Measurements from ENCODE around the gene PCSK5.
"Not testable (repeated sequence)": the region's sequence is repeated elsewhere in the genome, so short reads cannot be mapped to it uniquely, and the experiment has no call there.

PCSK5 gene

DNA sequence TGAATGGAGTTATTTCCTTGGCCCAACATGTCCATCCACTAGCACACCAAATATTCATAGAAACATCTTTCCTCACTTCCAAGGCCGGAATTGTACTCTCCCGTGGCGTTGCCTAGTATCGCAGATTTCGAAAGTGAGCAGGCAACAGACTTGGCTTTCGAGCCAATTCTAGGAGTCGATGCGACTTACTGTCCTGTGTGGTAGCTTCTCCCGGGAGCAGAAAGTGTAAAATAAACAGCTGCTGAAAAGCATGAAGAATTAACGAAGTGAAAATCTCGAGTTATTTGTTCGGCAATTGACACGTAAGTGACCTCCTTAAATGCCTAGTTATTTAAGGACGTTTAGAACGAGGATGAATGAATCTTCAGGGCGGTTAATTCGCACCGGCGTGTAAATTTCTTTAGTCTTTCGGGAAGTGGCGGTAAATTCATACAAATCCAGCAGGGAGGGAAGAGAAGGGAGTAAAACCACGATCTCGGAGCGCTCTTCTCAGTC, 449 bp upstream of the PCSK5 start:
- no peak for DNase-seq (ENCODE audit: low read depth in 3 of 3)

DNA sequence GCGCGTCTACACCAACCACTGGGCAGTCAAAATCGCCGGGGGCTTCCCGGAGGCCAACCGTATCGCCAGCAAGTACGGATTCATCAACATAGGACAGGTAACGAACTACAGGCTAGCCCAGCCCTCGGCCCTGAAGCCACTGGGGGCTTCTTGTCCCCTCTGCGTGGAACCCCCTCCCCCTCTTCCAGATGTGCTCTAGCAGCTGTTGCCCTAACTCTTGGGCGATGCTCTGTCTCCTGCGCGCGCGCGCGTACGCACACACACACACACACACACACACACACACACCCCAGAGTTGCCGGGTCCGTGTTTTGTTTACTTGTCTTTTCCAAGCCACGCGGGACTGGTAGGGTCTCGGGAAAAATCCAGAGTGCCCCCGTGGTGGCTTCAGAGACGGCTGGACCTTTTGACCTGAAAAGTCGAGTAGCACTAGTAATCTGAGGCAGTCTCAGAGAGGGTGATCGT, 836 bp downstream of the PCSK5 start:
- no peak for DNase-seq (ENCODE audit: low read depth in 3 of 3)

DNA sequence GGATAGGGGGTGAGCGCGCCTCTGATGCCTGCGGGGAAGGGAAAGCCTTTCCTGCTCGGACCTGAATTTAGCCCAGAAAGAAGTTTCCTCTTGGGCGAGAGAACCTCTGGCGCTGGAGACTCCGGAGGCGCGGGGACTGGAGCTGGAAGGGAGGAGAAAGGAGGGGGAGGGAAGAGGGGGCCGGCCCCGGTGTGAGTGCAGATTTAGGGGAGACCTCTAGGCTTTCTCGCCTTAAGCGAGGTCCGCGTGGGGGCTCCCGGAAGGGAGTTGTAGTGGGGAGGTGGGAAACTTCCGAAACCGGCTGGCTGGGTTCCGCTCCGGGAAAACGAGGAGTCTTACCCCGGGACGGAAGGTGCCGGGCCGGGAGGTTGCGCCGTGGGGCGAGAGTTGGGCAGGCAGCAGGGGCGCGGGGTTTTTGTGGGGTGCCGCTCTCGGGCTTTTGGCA, 1.3 kb downstream of the PCSK5 start:
- peak in 1 of 3 experiments; percentile 5 for DNase-seq (ENCODE audit: low read depth in 3 of 3)

DNA sequence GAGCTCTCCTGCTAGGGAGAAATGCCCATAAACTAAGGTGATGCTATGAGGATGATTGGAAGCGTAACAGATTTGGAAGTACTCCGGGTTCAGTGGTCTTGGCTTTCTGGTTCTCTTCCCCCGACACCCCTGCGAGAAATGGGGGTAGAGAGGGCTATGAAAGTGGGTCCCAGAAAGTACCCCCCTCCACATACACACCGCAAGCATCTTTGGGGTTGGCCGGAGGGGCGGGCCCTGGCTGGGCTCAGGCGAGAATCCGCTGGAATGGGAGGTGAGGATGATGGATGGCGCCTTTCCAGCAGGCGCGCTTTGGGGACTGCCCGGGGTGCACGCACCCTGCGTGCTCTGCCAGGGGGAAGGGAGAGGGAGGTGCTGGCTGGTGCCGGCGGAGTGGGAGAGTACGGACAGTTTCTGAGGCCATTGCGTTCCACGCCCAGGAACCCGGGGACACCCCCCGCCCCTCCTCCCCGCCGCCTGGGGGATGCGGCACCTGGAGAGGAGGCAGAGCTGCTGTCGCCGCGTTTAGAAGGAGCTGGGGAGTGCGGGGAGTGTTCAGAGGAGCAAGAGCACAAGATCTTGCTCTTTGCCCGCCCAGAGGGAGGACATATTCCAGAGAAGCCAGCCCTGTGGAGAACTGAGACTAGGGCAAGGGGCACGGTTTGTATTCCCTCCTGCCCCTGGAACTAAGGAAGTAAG, 1.9 kb downstream of the PCSK5 start:
- peak in 1 of 3 experiments; percentile 1 for DNase-seq (ENCODE audit: low read depth in 3 of 3)

DNA sequence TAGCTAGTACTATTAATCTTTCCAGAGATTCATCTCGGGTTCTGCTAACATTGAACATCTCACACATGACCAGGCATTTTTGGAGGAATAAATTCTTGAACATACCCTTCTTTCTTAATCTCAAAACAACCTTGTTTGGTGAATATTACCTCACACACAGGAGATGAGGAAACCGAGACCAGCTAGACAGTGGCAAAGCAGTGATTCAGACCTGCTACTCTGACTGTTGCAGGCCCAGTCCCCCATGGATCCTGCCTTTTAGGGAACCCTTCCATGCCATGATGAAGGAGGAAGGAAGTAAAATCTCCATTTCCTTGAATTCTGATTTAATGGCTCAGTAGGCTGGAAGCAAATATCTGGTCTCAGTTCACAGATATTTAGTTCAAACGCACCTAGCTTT, 2.6 kb downstream of the PCSK5 start:
- no peak for DNase-seq (ENCODE audit: low read depth in 3 of 3)

DNA sequence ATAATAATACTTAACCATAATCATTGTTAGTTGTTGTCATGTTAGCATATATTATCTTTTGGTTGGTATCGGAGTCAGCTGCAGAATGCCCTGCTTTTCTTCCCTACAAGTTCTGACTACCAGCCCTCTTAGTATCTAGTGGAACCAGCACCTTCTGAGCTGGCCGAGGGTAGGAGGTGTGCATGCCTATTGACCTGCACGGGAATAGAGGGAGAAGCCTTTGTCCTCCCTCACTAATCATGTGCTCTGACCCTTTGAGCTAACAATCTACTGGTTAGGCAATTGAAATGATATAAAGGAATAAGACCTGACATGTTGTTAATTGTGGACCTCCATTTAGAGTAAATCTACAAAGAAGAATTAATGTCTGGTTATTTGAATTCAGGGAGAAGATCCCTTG, 4.1 kb downstream of the PCSK5 start:
- DNase-seq (ENCODE audit: low read depth in 3 of 3), result no peak

DNA sequence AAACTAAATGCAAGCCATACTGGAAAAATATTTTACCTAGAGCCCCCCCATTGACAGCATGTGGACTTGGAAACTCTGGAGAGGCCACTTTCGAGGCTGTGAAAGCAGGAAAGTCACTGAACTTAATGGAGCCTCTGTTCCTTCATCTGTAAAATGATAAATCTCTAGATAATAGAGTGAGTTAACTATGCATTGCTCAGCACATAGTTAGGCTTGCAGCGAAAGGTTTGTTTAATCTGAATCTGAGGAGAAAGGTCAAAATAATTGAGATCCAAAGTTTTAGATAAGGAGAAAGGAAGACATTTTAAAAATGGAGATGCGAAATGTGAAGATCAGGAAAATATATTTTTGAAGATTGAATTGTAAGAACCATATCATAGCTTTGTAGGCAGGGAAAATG, 4.6 kb downstream of the PCSK5 start:
- no peak for DNase-seq (ENCODE audit: low read depth in 3 of 3)

DNA sequence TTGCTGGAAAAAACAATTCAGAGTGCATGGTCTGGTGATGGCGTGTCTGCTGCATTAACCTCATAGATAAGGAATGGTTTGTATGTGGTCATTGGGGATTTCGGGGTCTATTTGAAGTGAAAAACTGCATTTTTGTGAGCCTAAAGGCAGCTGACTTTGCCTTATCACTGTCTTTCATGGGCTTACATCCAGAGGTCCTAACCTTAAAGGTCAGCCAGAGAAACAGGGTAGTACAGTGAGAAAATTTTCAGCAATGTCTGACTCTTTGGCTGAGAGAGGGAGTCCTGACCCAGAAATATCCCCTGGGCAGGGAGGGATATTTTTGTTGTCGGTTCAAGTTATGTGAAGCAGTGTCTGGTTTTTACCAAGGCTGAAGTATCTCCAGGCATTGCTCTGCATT, 5.7 kb downstream of the PCSK5 start:
- DNase-seq (ENCODE audit: low read depth in 3 of 3), result no peak

DNA sequence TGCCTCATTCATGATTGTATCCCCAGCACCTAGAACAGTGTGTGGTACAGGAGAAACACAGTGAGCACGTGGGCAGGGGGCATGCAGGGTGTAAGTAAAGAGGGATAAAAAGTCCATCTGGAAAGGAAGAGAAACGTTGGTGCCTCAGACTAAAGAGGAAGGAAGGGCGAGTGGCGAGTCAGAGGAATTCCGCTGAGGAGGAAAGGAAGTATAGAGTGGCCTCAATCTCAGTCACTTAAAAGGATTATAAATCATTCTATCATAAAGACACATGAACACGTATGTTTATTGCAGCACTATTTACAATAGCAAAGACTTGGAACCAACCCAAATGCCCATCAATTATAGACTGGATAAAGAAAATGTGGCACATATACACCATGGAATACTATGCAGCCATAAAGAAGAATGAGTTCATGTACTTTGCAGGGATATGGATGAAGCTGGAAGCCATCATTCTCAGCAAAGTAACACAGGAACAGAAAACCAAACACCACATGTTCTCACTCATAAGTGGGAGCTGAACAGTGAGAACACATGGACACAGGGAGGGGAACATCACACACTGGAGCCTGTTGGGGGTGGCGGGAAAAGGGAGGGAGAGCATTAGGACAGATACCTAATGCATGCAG, 10.5 kb downstream of the PCSK5 start:
- not testable (repeated sequence) for DNase-seq (ENCODE audit: low read depth in 3 of 3)

DNA sequence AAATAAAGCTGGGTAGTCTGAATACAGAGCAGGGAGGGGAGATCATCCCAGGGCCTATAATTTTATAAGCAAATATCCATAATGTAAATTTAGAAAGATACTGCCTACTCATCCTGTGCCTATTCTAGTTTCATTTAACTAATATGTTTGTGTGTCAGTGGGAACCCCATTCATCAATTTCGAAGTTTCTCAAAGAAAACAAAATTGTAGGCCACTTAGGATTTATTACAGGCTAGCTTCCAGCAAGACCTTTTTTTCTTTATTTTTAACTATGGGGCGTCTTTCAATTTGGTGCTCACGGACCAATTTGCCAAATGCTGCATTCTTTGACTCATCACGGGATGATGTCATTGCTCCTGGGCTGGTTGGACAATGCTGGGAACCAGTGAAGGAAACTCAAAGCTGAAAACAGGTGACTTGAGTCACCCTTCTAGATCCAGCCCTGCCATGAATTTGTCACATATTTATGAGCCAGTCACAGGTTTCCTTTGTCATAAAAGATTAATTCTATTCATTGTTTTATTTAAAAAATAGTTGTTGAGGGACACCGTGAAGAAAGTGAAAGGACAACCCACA, 13.4 kb downstream of the PCSK5 start:
- DNase-seq (ENCODE audit: low read depth in 3 of 3), result no peak

DNA sequence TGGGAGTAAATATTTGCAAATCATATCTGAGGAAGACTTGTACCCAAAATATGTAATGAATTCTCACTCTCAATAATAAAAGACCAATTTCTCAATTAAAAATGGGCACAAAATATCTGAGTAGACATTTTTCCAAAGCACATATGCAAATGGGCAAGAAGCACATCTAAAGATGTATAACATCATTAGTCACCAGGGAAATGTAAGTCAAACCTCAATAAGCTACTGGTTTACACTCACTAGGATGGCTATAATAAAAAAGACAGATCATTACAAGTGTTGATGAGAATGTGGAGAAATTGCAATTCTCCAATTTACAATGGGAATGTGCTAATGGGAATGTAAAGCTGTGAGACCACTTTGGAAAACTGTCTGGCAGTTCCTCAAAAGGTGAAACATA, 13.9 kb downstream of the PCSK5 start:
- DNase-seq (ENCODE audit: low read depth in 3 of 3), result no peak

DNA sequence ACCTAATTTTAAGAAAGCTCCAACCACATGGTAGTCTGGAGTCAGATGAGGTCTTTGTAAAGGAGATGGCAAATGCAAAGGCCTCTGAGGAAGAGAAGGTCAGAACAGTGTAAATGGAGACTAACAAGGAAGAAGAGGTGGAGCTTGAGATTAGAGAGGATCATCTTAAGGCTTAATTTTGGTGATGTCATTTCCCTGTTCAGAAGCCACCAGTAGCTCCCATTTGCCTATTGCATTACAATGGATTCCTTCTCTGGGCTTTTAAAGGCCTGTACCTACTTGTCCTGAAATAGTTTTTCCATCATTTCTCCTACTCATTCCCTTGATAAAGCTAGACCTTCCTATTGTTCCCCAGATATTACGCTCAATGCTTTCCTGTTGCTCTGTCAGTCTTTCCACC, 16.1 kb downstream of the PCSK5 start:
- no peak for DNase-seq (ENCODE audit: low read depth in 3 of 3)

DNA sequence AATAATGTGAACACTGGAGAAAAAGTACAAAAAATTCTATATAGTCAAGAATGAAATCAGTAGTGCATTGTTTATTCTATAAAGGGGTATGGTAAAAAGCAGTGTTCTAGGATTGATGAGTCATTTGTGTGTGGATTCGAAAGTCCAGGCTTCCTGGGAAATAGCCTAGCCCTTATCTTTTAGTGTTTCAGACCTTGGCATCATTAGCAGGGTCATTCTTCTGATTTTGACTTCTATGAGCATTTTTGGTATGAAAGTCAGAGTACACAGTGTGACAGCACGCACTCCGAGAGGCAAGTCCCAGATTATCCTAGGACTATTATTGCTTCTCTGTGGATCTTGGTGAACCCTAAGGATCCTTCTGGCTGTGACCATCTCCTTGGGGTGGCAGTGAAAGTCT, 16.9 kb downstream of the PCSK5 start:
- DNase-seq (ENCODE audit: low read depth in 3 of 3), result no peak

DNA sequence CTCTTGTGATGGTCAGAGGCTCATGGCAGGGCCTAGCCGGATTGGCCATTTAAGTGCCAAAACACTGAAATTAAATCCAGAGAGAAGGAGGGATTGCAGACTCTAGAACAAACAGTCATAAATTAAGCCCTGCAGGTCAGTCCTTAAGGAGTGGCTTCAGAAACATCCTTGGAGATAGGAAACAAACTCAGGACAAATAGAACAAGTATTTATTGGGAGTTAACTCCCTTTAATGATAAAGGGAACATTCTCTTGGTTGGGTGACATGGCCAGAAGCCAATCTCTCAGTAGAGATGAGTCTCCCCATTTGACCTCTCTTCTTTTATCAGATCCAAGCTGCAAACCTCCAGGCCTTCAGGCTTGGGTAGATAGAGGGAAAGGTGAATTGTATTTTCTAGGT, 17.4 kb downstream of the PCSK5 start:
- DNase-seq (ENCODE audit: low read depth in 3 of 3), result no peak

DNA sequence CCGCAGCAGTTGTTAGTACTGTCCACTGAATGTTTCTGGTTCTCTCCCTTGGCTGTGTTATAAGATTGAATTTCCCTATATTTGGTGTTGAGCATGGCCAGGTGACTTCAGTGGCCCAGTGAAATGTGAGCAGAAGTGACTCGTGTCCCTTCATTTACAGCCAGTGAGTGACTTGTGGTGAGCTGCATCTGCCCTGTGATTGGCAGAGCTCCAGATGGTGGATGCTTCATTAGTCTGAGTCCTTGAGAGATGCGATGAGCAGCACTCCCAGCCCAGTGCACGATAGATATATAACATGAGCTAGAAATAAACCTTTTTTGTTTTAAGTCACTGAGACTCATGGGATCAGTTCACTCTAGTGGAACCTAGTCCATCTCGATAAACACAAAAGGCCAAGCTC, 19.3 kb downstream of the PCSK5 start:
- DNase-seq (ENCODE audit: low read depth in 3 of 3), result no peak

DNA sequence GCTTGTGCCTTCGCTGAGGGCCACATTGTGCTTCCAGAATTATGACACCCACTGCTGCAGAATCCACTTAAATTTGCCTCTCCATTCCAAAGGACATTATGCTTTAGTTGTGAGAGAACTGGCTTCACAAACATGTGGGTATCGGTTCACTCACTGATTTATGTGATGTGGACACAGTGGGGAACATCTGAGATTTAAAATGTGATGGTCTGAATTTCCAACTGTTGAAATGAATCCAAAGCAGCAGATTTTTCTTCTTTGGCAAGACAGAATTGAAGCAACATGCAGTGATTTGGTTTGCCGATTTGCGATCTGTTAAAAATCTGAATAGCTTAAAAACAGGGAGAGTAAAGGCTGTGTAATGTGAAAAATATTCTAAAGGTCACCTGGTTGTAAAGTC, 20.3 kb downstream of the PCSK5 start:
- no peak for DNase-seq (ENCODE audit: low read depth in 3 of 3)

DNA sequence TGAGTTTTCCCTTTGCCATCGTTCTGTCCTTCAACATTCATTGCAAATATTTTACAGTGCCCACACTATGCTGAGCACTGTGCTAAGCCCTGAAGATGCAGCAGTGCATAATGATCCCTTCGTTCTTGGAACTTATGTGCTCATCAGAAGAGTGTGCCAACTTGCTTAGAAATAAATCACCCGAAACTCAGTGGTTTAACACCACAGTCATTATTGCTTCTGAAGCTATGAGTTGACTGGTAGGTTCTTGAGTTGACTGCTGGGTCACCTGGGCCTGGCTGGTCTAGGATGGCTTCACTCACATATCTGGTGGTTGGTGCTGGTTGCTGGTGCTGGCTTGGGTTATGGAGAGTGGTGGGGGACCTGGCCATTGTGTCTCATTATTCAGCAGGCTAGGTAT, 20.9 kb downstream of the PCSK5 start:
- DNase-seq (ENCODE audit: low read depth in 3 of 3), result no peak

DNA sequence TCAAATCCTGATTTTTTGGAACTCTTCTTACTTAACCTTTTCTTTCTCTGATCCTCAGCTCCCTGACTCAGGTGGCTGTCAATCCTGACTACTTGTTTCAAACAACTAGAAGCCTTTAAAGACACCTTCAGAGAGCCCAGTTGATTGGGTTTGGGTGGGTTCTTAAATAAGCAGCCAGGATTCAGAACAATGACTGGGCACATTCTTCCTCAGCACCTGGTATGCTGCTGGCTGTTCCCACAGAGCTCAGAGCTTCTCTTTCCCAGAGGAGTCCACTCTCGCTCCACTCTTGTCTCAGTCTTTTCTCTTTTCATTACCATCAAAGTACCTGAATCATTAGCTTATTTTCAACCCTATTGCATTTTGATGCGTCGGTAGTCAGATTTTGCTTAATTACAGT, 22.5 kb downstream of the PCSK5 start:
- DNase-seq (ENCODE audit: low read depth in 3 of 3), result no peak

DNA sequence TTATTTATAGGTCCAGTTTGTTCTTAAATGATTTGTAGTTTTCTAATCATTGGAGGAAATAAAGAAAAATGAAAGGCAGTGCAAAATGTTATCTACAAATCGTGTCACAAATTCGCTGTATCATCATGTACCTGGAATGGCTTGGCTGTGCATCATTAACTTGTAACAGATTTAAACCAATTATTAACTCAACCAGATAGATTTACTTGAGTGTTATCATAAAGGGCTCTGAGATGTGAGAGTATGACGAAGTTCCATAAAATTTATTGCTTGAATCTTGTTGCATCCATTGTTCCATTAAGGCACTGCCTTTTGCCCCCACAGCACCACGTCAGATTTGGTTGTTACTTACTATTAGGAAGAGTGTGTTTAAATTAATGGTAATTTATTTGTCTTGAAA, 23.5 kb downstream of the PCSK5 start:
- DNase-seq (ENCODE audit: low read depth in 3 of 3), result no peak

DNA sequence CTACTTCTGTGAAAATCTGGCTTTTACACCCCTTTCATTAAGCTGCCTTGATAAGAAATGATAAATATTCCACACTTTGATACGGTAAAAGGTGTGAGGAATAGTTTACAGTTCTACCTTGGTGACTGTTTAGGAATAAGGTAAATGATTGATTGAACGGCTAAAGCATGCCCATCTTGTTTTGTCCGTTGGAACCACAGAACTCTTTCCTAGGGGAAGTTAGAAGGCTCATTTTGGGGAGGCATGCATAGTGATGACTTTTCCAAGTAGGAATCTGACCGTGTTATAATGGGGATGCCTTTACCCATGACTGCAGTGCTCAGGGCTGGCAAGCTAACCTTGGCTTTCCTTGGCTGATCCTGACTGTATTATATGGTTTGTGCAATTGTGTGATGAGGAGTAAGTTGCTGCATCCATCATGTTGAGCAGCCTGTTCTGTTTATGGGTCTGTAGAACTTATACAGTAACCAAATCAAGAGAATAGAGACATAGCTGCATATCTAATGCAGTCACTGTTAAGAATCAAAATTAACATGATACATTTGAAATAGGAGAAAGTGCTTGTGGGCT, 24.5 kb downstream of the PCSK5 start:
- DNase-seq (ENCODE audit: low read depth in 3 of 3), result no peak

DNA sequence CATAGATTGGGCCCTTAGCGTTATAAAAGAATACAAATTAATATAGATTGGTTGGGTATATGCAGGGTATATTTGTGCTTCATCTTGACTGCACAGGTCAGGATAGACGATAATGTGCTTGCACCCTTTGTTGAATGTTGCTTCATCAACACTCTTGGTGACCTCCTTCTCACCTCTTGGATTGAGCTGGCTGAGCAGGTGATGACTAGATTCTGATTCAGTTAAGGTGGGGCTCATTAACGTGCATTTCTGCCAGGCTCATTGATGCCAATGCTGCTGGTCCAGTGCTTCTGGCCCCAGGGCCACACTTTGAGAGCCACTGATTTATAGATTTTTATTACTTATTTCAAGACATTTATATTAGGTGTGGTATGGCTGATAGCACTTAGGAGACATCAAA, 27.7 kb downstream of the PCSK5 start:
- no peak for DNase-seq (ENCODE audit: low read depth in 3 of 3)

DNA sequence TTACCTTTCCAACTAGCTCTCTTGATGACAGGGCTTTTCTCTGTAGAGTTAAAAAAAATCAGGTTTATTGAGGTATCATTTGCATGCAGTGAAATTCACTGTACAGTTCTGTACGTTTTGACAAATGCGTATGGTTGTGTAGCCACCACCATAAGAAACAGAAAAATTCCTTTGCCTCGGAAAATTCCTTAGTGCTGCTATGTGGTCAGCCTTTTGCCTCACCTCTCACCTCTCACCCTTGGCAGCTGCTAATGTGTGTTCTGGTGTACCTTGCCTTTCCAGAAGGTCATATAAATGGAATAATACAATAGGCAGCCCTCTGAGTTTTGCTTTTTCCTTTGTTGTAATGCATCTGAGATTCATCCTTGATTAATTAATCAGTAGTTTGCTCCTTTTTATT, 28.4 kb downstream of the PCSK5 start:
- no peak for DNase-seq (ENCODE audit: low read depth in 3 of 3)

Measured in stimulated activated CD4-positive, alpha-beta T cell treated with anti-CD3 and anti-CD28 coated beads, TNF-alpha, amount 100 ng/mL, for 4 hours (primary cell).